Stomach smooth muscle (tissue), 2 donors: ENCODE data around the gene TMEM81.

Source experiments
- H3K27ac ChIP-seq: one replicate; pipeline ENCODE4 v1.7.0; 2013; ENCODE audit warnings: mild to moderate bottlenecking, low read length, inconsistent platforms
- H3K27me3 ChIP-seq, 2 donors: one replicate each; pipeline ENCODE4 v1.7.0; 2013; ENCODE audit warnings: low read length in 2 of 2; ENCODE audit not compliant: insufficient read depth in 2 of 2, control insufficient read depth in 1 of 2
- H3K36me3 ChIP-seq, 2 donors: one replicate each; pipeline ENCODE4 v1.7.0; 2013; ENCODE audit warnings: low read length in 2 of 2; ENCODE audit not compliant: control insufficient read depth in 2 of 2, insufficient read depth in 2 of 2
- H3K4me1 ChIP-seq: one replicate; pipeline ENCODE4 v1.7.0; 2013; ENCODE audit warnings: low read length; ENCODE audit not compliant: control insufficient read depth, insufficient read depth
- H3K4me3 ChIP-seq, 2 donors: one replicate each; pipeline ENCODE4 v1.7.0; 2013; ENCODE audit warnings: low read length in 2 of 2
- H3K9ac ChIP-seq, 2 donors: one replicate each; pipeline ENCODE4 v1.7.0; 2013; ENCODE audit warnings: low read length in 2 of 2, mild to moderate bottlenecking in 1 of 2
- H3K9me3 ChIP-seq, 2 donors: one replicate each; pipeline ENCODE4 v1.7.0; 2013; ENCODE audit warnings: low read length in 2 of 2; ENCODE audit not compliant: control insufficient read depth in 2 of 2
- donor health status: healthy.
- donor health status: Pancreatic carcinoma.

The TMEM81 gene

DNA sequence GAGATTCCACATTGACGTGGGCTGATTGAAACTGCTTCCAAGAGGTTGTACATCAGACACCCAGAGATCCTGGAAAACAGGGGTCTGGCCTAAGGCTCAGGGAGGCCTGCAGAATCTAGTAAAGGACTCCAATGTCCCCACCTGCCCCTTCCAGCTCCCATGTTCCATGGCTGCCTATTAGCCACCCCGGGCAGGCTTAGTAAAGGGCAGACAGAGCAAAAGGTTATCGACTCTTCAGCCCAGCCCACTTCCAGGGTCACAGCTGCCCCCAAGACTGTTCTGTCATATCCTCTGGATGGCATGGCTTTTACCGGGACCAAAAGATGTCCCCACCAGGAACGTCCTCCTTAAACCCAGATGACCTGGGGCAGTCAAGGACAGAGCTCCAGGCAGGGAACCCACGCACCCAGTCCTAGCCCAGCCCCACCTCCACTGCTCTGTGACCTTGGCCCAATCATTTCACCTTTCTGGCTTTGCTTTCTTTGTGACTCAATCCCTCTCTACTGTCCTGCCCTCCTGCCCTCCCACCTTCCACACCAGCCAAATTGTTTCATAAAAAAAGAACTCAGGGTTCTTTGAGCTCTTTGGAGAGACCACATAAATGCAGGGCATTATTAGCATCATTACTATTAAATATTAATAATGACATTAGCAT lies 46.0 kb downstream of the TMEM81 start:
- Histone ChIP-seq H3K4me3 (no peak overlapping the region), H3K27me3 (peaks cover 7 to 9% of the 10 kb centered on the region in 2 donors), H3K27ac (no peak overlapping the region), H3K36me3 (no peaks in the 10 kb centered on the region), H3K4me1 (peaks cover 2% of the 10 kb centered on the region), H3K9me3 (no peaks in the 10 kb centered on the region), H3K9ac (no peak overlapping the region)

DNA sequence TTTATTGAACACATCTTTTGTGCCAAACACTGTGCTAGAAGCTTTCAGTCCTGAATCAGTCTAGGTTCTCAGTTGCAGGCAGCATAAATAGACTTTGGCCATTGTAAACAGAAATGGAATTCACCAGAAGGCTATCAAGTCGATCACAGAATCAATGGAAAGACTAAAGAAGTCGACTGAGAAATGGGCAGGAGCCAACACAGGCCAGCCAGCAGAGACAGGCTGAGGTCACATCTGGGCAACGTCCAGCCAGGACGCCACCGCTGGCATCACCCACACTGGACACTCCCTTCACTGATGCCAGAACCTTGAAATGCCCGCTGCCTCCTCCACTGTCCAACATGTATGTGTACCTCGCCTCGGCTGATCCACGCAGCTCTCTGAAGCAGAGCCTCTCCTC lies 46.7 kb downstream of the TMEM81 start:
- H3K4me1 ChIP-seq: no peaks in the 10 kb centered on the region
- no peaks in the 10 kb centered on the region for H3K36me3 ChIP-seq
- no peak overlapping the region for H3K27ac ChIP-seq
- no peak overlapping the region for H3K4me3 ChIP-seq
- no peak overlapping the region for H3K9ac ChIP-seq
- no peaks in the 10 kb centered on the region for H3K9me3 ChIP-seq
- peaks cover 7 to 8% of the 10 kb centered on the region in 2 donors for H3K27me3 ChIP-seq
